ENCODE results near the gene DPYD.

Gene DPYD

DNA sequence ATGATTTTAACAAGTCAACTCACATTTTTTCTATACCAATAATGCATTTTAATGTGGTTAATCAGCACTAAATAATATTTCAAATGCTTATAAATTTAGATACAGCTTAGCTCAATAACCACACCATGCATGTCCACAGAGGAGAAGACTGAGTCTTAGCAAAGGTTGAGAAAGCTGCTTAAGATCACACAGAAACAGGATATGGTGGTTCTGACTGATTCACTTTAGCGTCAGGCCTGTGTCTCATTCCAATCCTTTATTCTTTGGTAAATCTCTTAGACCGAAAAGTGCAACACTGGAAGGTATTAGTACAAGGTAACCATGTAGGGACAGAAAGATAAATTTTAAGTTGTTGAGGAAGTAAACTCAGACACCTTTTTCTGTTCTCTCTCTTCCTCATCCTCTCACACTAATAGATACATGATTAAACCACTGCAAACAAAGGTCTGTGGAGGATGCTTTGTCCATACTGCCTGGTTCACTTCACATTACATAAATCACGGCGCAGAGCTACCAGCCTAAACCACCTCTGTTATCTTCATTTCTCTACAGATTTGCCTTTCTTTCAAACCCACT is 139.0 kb downstream of the DPYD start:
- DNase-seq = no peak

DNA sequence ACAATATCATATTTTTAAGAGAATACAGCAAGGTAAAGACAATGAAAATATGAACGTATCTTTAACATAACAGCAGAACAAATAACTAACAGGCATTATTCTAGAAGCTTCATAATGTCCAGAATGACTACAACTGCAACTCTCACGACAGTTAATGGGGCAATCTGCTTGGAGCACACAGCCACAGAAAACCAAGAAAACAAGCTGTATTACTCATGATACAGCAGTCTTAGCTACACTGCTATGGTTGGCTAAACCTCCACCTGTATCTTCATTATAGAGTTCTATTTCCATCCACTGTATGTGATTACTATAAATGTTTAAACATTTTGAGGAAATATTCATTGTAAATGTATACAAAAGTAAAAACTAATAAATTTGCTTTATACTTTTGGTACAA is 139.9 kb downstream of the DPYD start:
- no peak for DNase-seq

DNA sequence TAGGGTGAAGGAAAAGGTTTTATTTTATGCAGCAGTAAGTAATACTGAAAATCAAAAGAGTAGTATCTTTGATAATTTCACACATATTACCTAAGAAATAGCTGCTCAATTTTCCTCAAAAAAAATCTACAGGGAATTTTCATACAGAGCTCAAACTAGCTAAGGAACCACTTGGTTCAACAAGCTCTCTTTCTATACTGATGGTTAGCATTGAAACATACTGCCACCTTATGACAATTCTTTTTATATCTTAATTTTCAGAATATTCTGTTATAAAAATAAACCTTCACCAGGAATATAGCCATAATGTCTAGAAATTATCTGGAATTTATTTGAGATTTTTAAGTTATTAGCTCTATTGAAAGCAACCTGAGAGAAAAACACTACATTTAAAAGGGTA is 142.1 kb downstream of the DPYD start:
- DNase-seq = no peak

DNA sequence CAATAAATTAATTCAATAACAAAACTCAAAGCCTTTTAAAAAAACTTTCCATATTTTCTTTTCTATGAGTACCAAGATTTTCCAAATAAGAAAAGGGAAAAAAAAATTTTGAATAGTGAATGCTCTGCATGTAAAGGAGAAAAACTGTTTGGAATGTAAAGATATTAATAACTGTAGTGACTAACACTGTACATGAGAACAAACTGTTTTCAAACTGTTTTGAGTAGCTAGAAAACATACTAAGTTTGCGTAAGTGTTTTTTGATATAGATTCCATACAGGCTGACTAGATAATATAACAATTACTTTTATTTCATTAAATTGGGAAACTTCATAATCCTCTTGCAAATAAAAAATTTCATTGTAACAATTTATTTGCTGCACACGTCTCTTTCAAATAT is 150.5 kb downstream of the DPYD start:
- DNase-seq = no peak

DNA sequence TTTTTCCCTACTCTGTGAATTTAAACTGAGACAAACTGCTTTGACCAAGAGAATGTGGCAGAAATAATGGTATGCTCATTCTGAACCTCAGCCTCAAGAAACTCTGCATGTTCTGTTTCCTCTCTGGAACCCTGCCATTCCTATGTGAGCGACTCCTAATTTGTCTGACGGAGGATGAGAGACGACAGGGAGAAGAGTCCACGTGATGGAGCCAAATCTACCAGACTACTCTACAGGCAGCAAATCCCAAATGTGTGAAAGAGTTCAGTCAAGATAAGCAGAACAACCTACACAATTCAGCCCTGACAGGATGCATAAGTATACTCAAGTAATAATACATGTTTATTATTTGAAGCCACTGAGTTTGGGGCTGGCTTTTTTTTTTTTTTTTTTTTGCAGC is 153.5 kb downstream of the DPYD start:
- no peak for DNase-seq

DNA sequence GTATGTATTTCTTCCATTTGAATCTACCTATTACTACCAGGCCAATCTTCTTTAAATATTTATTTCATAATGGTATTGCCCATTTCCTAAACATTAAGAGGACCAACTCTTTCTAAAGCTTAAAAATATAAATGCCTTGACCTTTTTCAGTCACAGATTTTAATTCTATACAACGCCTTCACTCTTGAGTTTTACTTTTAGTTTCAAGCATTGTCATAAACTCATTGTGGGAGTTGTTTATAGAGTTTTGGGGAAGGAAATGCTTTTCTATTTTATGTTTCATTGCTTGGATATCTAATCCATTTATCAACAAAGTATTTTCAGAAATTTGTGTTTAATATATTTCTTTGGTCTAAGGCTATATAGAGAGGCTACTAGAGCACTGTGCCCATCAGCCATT is 155.8 kb downstream of the DPYD start:
- DNase-seq = no peak

DNA sequence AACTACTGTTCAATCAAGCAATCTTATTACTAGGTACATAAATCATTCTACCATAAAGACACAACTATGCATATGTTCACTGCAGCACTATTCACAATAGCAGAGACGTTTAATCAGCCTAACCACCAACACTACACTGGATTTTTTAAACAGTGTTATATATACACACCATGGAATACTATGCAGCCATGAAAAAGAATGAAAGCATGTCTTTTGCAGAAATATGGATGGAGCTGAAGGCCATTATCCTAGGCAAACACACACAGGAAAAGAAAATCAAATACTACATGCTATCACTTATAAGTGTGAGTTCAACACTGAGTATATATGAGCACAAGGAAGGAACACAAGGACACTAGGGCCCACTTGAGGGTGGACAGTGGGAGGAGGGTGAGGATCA is 159.2 kb downstream of the DPYD start:
- no peak for DNase-seq

DNA sequence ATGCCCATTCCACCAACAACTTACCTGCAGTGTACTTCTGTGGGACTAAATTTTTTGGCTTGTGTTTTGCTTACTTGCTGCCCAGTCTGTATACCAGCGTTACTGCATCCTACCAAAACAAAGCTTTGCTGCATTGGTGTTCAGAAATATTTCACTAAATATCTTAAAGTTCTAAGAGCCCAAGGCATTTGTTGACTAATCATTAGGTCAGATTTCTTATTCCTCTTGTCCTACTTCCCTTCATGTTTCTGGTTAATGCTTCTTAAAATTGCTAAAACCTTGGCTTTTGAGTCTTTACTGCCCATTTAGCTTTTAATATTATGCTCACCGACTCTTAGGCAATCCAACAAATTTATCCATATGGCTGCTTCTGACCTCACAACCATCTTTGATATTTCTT is 161.8 kb downstream of the DPYD start:
- no peak for DNase-seq

DNA sequence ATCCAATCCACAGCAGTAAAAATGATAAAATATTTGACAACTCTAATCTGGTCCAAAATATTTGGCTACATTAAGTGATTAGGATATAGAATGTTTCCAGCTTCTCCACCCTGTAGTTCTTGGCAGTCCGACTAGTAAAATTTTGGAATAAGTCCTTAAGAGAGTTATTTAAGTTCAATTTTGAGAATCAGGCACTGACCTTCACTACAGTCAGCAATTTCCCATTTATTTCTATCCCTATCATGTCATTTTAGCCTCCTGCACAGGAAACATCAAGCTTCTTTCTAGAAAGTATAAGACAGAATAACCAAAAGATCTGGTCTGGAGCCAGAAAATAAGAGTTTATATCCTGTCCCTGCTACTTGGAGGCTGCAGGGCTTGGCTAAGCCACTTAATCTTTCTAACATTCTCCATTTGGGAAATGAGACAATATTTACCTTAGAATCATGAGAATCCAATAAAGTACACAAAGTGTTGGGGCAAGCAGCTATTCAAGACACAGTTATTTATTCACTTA is 162.2 kb downstream of the DPYD start:
- DNase-seq = no peak

DNA sequence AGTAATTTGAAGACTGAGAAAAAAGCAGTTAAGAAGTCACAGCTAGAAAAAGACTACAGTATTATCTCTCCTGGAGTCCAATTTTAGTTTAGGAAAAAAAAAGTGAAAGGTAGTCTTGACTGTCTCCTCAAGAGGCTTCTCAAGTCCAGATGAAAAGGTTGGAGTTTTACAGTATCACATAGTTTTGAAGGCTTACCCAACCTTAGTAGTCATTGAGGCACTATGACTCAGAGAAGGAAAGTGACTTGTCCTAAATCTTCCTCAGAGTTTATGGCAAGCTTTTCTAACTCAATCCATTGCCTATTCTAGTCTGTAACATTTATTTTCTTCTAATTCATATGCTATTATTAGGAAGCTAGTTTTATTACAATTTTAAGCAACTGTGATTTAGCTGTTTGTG is 174.9 kb downstream of the DPYD start:
- DNase-seq = no peak

DNA sequence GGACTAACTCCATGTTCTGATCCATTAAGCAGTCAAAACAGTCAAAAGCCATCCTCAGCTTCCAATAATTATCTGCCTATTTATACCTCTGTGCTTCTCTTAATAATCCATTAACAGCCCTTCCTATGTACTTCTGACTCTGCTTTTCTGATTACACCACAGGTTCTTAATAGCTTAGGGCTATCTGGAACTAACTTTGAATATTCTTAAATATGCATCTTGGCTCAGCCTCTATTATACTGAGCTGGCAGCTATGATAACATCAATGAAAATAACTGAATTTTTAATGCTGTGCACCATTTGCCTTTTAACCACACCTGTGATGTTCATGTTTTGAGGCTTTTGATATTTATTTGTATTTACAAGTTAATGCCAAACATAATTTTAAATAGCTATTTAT is 175.9 kb downstream of the DPYD start:
- DNase-seq = no peak

DNA sequence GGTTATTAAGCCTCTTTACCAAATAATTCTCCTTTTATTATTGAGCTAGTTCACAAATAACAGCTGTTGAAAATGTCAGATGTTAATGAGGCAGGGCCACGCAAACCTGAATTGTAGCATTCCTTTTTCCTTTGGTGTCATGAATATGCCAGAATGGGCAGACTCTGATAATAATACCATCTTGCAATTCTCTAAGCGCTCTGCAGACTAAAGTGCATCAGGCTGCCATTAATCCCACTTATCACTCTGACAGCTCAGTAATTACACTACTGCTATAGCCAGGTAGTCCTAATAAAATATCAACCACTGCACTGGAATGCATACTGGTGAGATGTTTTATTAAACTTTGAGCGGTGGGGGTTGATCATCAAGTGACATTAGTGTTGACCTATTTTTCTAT is 177.7 kb downstream of the DPYD start:
- no peak for DNase-seq

DNA sequence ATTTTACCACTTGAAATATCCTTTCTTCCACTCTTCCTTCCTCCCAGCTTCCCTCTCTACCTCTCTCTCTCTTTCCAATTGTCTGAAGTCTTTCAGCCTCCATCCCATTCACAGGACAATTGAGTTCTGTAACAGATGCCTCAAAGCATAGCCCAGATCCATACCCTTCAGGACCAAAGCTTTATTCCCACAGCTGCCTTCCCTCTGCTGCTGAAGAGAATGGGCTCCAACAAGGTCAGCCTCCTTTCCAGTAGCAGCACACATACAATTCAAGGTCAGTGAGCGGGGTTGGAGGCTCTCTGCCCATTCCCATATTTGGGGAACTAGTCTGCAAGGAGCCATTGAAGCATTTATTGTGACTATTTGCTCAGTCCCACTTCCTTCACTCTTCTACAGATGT is 179.9 kb downstream of the DPYD start:
- no peak for DNase-seq

DNA sequence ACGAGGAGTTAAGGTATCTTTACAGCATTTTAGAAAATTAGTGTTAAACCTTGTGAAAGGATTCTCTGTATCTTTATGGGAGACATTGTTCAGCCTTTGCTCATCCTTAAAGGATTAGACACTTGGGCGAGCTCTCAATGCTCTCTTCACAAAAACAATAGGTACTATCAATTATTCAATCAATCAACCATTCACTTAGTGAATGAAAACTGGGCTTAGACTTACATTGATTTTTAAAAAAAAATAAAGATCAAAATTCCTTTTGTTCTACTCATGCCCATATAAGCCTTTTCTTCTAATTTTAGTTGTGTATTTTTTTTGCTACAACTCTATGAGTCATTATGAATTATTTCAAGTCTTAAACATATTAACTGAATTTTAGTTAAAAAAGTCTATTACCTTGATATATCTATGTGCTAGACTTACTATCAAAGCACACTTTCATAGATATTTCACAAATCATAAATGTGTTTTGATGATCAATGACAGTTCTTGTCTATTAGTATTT is 181.2 kb downstream of the DPYD start:
- DNase-seq = no peak

DNA sequence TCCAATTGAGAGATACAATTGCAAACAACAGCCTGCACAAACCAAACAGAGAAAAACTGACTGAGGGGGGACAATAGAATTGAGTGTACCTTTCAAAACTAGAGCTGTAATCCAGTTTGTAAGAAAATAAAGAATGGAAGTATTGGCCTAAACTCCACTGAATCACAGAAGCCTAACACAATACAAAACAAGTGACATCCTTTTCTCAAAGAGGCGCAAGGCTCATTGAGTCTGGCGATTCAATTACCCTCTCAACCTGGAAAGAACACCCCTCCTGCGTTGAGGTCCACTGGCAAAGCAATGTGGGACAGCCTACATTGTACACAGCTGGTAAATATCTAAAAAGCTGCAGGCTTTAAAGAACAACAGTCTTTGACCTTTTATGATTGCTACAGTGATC is 182.6 kb downstream of the DPYD start:
- DNase-seq = no peak

DNA sequence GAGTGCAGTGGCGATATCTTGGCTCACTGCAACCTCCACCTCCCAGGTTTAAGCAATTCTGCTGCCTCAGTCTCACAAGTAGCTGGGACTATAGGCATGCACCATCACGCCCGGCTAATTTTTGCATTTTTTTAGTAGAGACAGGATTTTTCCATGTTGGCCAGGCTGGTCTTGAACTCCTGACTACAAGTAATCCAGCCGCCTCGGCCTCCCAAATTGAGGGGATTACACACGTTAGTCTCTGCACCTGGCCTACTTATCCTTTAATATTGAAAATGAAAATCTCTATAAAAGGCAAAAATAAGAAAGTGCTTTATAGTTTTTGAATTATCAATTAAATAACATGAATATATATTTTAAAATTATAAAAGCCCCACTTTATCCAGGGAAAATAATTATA is 190.6 kb downstream of the DPYD start:
- no peak for DNase-seq

DNA sequence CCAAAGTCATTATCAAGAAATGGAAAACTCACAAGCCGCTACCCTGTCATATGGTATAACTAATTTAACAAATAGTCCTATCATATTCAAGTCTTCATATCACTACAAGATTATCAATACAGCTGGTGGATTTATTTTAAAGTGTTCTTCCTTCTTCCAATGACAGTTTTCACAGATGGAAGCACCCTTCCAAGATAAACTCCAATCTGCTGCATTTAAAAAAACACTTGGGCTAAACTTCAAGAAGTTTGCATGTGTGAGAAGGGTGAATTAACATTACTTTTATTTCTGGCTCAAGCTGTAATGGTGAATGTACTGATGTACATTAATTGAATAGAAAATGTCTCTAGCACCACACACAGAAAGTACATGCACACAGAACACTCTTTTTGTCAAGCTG is 192.4 kb downstream of the DPYD start:
- DNase-seq = no peak

DNA sequence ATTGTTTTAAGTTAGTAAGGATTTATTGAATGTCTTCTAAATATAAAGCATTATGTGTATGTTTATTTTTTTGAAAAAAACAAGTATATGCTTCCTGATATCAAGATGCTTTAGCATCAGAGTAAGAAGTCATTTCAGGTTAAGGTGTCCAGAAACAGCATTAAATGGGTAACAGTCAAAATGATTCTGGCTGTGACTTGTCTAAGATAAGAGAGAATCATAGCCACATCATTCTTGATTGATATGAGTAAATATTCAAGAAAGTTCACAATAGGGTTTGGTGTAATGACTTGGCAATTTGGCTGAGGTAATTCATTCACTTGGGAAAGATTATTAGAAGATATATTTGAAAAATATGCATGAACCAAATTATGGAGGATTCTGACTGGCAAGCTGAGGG is 193.8 kb downstream of the DPYD start:
- no peak for DNase-seq

DNA sequence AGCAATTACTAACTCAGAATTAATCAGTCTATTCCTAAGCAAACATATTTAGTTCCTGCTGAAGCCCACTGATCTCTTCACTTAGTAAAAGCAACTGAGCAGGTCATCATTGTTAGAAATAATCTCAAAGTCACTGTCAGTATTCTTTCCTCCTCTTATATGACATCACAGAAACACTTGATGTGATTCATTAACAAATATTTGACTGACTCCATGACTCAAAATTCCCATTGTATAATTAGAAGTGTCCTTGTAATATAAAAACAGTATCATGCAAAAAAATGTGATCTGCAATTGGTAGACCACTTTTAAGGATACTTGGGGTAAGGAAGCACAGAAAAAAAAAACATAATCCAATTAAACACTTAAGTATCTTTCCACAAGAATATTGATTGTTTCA is 194.4 kb downstream of the DPYD start:
- DNase-seq = no peak

DNA sequence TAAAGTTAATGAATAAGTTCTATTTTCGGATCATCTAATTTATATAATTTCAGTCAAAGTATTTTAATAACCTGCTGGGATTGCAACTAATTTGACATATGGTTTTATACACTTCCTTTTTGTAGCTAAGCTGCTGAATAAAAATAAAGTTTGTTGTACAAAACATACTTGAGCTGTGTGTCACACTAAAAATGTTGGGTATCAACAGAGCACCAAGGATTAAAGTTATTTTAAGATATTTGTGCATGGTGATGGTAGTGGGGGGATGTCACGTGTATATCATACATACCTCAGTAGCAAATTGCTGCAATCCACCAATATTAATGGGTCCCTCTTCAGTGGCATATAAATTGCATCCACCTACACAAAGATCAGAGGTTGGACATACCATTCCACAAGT is 199.6 kb downstream of the DPYD start:
- DNase-seq = no peak

DNA sequence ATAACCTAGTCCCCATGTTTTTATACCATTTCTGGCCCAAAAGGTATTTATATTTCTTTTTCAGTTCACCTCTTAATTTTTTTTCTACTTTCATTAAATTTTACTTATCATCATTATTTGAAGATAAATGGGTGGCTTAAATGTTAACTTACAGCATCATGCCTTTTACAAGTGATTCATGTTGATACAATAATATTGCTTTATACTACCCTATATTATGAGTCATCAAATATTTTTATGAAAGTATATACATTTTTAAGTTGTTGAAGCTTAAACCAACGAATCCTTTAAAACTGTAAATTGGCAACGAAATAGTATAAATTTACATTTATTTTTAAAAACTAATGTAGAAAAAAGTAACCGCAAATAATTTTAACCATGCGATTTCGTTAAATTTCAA is 207.9 kb downstream of the DPYD start:
- no peak for DNase-seq

DNA sequence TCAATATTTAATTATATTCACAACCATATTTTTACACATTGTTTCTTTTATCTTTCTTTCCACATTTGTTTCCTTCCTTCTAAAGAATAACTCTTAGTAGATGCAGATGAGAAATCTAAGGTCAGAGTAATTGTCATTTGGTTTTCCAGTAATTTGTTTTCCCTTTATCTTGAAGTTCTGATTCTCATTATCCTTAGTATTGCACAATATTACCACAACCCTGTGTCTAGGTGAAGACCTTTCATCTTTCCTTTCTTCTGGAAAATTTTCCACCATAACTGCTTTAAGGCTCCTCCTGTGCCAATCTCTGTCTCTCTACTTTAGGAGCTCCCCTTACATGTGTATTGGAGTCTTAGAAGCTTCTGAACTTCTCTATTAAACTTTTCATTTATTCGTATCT is 209.0 kb downstream of the DPYD start:
- no peak for DNase-seq

DNA sequence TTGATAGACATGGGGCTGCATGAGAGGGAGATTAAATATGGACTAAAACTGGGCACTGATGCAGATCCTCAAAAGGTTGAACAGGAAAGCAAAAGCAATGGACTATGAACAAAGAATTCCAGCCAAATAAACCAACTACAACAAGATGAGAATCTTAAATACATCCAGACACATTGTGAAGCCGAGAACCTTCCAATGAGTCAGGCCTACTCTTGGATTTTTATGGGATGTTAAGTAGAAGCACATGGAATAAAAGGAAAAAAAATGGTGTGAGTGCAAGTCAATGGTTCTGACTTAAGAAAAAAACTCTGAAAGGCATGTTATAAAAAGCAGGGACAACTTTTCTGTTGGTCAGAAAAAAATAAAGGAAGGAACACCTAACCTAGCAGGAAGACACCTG is 227.2 kb downstream of the DPYD start:
- DNase-seq = no peak

DNA sequence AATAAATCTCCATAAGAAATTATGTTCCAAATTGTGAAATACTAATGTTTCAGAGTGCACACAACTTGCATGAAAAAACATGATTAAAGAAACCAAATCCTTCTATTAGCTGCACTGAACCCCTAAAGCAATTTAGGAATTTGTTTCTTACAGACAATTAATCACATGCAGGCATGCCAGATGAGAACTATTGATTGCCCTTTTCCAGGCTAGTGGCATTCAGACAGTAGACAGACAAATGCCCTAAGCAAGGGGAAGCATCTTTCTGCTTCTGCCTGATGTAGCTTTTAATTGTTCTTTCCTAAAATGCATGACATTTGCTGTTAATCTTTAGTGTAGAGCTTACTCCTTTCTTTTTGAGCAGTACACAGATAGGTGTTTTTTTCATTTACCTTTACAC is 229.5 kb downstream of the DPYD start:
- no peak for DNase-seq

DNA sequence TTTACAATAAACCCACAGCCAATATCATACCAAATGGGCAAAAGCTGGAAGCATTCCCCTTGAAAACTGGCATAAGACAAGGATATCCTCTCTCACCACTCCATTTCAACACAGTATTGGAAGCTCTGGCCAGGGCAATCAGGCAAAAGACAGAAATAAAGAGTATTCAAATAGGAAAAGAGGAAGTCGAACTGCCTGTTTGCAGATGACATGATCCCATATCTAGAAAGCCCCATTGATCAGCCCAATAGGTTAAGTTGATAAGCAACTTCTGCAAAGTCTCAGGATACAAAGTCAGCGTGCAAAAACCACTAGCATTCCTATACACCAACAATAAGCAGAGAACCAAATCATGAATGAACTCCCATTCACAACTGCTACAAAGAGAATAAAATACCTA is 235.5 kb downstream of the DPYD start:
- no peak for DNase-seq

DNA sequence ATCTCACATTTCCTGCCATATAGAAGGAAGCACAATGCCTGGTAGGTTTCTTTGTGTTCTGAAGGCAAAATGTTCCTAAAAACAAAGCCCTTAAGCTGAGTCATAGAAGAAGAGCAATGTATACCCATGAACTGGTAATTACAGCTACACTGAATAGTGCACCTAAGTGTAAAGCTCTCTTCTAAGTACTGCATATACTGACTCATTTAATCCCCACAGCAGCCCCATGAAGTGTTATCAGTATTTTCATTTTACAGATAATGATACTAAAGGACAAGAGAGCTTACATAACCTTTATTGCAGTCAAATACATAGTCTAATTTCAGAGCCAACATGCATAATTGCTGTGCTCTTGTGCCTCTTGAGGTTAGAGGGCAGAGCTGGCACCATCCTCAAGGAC is 239.9 kb downstream of the DPYD start:
- DNase-seq = no peak

Data from activated CD4-positive, alpha-beta T cell treated with anti-CD3 and anti-CD28 coated beads for 4 hours (primary cell).